CD14-positive monocyte (primary cell): ENCODE data around the gene CBY2. TPM values are rescaled to one million over a fixed set of nuclear protein-coding genes. Genes with fewer than 3 reads are reported as not detected.
A peak's percentile ranks its signal among the peaks of the same experiment; 100 is the strongest.
"Not testable (repeated sequence)": the region's sequence is repeated elsewhere in the genome, so short reads cannot be mapped to it uniquely, and the experiment has no call there.

Experiments used
- DNase-seq, 3 donors: peaks; one replicate each; pipeline ENCODE4 v3.0.0-alpha.2; 2011 to 2022
- H2AFZ ChIP-seq: 2 replicates; pipeline ENCODE4 v1.6.0; 2012; ENCODE audit warnings: mild to moderate bottlenecking, low read depth, low read length, inconsistent platforms; ENCODE audit not compliant: insufficient read depth, poor library complexity, severe bottlenecking
- H3K27ac ChIP-seq, 2 donors: 1 replicate in 1 of 2; 2 replicates in 1 of 2; pipeline ENCODE4 v1.5.1; 2012 to 2013; ENCODE audit warnings: low read length in 2 of 2, control low read depth in 1 of 2, inconsistent platforms in 1 of 2, low read depth in 1 of 2, mild to moderate bottlenecking in 1 of 2
- H3K27me3 ChIP-seq, 2 donors: one replicate each; pipeline versions ENCODE4 v1.6.0 to v1.6.1; 2011 to 2013; ENCODE audit warnings: low read length in 2 of 2; ENCODE audit not compliant: control insufficient read depth in 2 of 2, insufficient read depth in 2 of 2
- H3K36me3 ChIP-seq, 2 donors: replicated peaks in 1 of 2; 1 replicate in 1 of 2; 2 replicates in 1 of 2; pipeline versions ENCODE4 v1.5.1 to v1.6.1; 2012 to 2013; ENCODE audit warnings: low read length in 2 of 2, control low read depth in 1 of 2, inconsistent platforms in 1 of 2, mild to moderate bottlenecking in 1 of 2; ENCODE audit not compliant: insufficient read depth in 2 of 2, control insufficient read depth in 1 of 2
- H3K4me1 ChIP-seq, 2 donors: 1 replicate in 1 of 2; 2 replicates in 1 of 2; pipeline versions ENCODE4 v1.5.1 to v1.6.1; 2012 to 2013; ENCODE audit warnings: low read length in 2 of 2, control low read depth in 1 of 2, inconsistent platforms in 1 of 2, mild to moderate bottlenecking in 1 of 2, moderate library complexity in 1 of 2; ENCODE audit not compliant: insufficient read depth in 2 of 2, control insufficient read depth in 1 of 2
- H3K4me2 ChIP-seq: replicated peaks from 2 replicates; pipeline ENCODE3; 2012; ENCODE audit warnings: low read length, moderate library complexity, mild to moderate bottlenecking; ENCODE audit not compliant: poor library complexity, severe bottlenecking; ENCODE audit errors: extremely low read depth
- H3K4me3 ChIP-seq, 3 experiments: fragments of 200-600 bp in 1 of 3; sonication (generic) in 1 of 3; replicated peaks in 1 of 3; 1 replicate in 2 of 3; 2 replicates in 1 of 3; pipeline ENCODE4 v1.5.1; 2011 to 2013; ENCODE audit warnings: low read length in 3 of 3, mild to moderate bottlenecking in 3 of 3, control low read depth in 2 of 3, low read depth in 2 of 3, inconsistent platforms in 1 of 3, moderate library complexity in 1 of 3
- H3K79me2 ChIP-seq: 2 replicates; pipeline ENCODE4 v1.6.0; 2012; ENCODE audit warnings: mild to moderate bottlenecking, control low read depth, inconsistent platforms, low read length, moderate library complexity; ENCODE audit not compliant: insufficient read depth
- H3K9ac ChIP-seq: 2 replicates; pipeline ENCODE4 v1.6.0; 2017; ENCODE audit warnings: low read length, mild to moderate bottlenecking; ENCODE audit not compliant: insufficient read depth, poor library complexity, severe bottlenecking
- H3K9me3 ChIP-seq, 2 donors: replicated peaks in 1 of 2; 1 replicate in 1 of 2; 2 replicates in 1 of 2; pipeline versions ENCODE4 v1.5.1 to v1.6.1; 2012 to 2013; ENCODE audit warnings: low read length in 2 of 2, control low read depth in 1 of 2; ENCODE audit not compliant: control insufficient read depth in 1 of 2, insufficient read depth in 1 of 2
- H4K20me1 ChIP-seq: 2 replicates; pipeline ENCODE4 v1.6.0; 2012; ENCODE audit warnings: mild to moderate bottlenecking, low read length, control low read depth, moderate library complexity; ENCODE audit not compliant: insufficient read depth
- H3K27ac Mint-ChIP-seq, 7 donors: one replicate each; pipeline ENCODE4 v1.8.0; 2020; ENCODE audit warnings: mild to moderate bottlenecking in 7 of 7, mixed read lengths in 7 of 7, moderate library complexity in 6 of 7, inconsistent platforms in 2 of 7
- H3K27me3 Mint-ChIP-seq, 3 donors: one replicate each; pipeline ENCODE4 v1.8.0; 2021 to 2022; ENCODE audit warnings: low read depth in 3 of 3, mild to moderate bottlenecking in 3 of 3, mixed read lengths in 3 of 3, moderate library complexity in 3 of 3, inconsistent platforms in 1 of 3
- H3K36me3 Mint-ChIP-seq, 2 donors: one replicate each; pipeline ENCODE4 v1.8.0; 2020; ENCODE audit warnings: mixed read lengths in 2 of 2, inconsistent platforms in 1 of 2, mild to moderate bottlenecking in 1 of 2
- H3K4me1 Mint-ChIP-seq: one replicate; pipeline ENCODE4 v1.8.0; 2020; ENCODE audit warnings: mild to moderate bottlenecking, mixed read lengths
- H3K4me3 Mint-ChIP-seq, 2 donors: one replicate each; pipeline ENCODE4 v1.8.0; 2020; ENCODE audit warnings: mild to moderate bottlenecking in 2 of 2, mixed read lengths in 2 of 2, moderate library complexity in 1 of 2
- H3K9me3 Mint-ChIP-seq, 7 donors: one replicate each; pipeline ENCODE4 v1.8.0; 2020 to 2022; ENCODE audit warnings: mixed read lengths in 7 of 7, mild to moderate bottlenecking in 6 of 7, moderate library complexity in 6 of 7, inconsistent platforms in 2 of 7
- WGBS: methylation state at CpG from one replicate; pipeline ENCODE4 v1.1.5; 2013; ENCODE audit warnings: missing lambda C conversion rate; ENCODE audit not compliant: insufficient coverage; 5-methylcytosine and 5-hydroxymethylcytosine counted together
- intact Hi-C, 2 donors: fragments of 100-400 bp; cut with micrococcal nuclease; formaldehyde crosslinking; loops; one replicate each; pipeline versions ENCODE4 v1.15.0 to v1.15.1; 2023
- polyA plus RNA-seq, 3 donors: library from polyadenylated mRNA; depleted of rRNA in 1 of 3; unstranded in 2 of 3; stranded (reverse) in 1 of 3; fragments of 300-500 nt in 2 of 3; fragments of >200 nt in 1 of 3; fragmentation: Illumina TruSeq in 2 of 3; gene quantifications; 1 replicate in 2 of 3; 2 replicates in 1 of 3; pipeline ENCODE4 v1.2.3, GENCODE V29; 2012 to 2021
- TF ChIP-seq, protein P1 (sequence below): fragments of 200-600 bp; IDR thresholded peaks from one replicate; pipeline ENCODE4 v1.8.0; 2022; ENCODE audit warnings: antibody characterized with exemption, mild to moderate bottlenecking

CBY2 gene
- polyA plus RNA-seq, 3 donors, result not detected

DNA sequence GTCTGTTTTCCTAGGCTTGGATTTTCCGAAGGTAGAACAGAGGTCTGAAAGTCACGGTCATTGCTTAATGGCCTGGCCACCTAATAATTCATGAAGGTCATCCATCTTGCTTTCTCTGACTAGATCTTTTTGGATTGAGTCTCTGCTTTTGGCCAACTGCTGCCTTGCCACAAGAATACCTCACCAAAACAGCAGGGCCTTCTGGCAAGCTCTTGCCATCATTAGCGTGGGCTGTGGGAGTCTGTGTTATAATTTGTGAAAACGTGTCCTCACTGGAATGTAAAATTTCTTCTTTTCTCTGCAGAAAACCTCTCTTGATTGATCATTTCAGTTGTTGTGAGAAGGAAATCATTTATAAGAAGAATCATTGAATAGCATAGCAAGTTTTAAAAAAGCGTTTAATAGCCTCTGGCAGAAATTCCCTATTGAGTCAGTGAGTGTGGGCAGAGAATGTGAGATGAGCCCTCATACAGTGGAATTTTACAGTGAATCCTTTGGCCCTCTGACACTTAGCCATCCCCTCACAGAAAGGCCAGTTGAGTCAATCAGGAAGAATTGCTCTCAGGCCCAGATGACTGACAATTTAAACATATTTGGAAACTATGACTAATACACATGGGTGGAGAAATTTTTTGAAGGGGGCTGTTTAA is 43.4 kb upstream of the CBY2 start:
- no peak overlapping the region for H3K4me3 Mint-ChIP-seq
- no peaks in the 10 kb centered on the region for H3K36me3 Mint-ChIP-seq
- Histone ChIP-seq H3K9me3 (no peaks in the 10 kb centered on the region), H3K4me3 (no peak overlapping the region), H3K4me2 (no peak overlapping the region), H4K20me1 (no peaks in the 10 kb centered on the region), H3K36me3 (no peaks in the 10 kb centered on the region), H3K79me2 (no peaks in the 10 kb centered on the region), H3K9ac (no peak overlapping the region), H3K27me3 (no peaks in the 10 kb centered on the region), H3K4me1 (no peaks in the 10 kb centered on the region), H2AFZ (no peak overlapping the region), H3K27ac (no peak overlapping the region)
- TF ChIP-seq, protein P1, sequence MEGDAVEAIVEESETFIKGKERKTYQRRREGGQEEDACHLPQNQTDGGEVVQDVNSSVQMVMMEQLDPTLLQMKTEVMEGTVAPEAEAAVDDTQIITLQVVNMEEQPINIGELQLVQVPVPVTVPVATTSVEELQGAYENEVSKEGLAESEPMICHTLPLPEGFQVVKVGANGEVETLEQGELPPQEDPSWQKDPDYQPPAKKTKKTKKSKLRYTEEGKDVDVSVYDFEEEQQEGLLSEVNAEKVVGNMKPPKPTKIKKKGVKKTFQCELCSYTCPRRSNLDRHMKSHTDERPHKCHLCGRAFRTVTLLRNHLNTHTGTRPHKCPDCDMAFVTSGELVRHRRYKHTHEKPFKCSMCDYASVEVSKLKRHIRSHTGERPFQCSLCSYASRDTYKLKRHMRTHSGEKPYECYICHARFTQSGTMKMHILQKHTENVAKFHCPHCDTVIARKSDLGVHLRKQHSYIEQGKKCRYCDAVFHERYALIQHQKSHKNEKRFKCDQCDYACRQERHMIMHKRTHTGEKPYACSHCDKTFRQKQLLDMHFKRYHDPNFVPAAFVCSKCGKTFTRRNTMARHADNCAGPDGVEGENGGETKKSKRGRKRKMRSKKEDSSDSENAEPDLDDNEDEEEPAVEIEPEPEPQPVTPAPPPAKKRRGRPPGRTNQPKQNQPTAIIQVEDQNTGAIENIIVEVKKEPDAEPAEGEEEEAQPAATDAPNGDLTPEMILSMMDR, result no peak
- H3K27ac Mint-ChIP-seq, result no peak overlapping the region
- H3K9me3 Mint-ChIP-seq, result peaks cover 0 to 6% (median 2%) of the 10 kb centered on the region in 7 donors
- H3K4me1 Mint-ChIP-seq, result peaks cover 5% of the 10 kb centered on the region
- DNase-seq, result no peak
- 100% methylated on average over 2 of the region's 5 CpGs for WGBS
- intact Hi-C loops, result no loop called here
- peaks cover 2 to 3% (median 2%) of the 10 kb centered on the region in 3 donors for H3K27me3 Mint-ChIP-seq

DNA sequence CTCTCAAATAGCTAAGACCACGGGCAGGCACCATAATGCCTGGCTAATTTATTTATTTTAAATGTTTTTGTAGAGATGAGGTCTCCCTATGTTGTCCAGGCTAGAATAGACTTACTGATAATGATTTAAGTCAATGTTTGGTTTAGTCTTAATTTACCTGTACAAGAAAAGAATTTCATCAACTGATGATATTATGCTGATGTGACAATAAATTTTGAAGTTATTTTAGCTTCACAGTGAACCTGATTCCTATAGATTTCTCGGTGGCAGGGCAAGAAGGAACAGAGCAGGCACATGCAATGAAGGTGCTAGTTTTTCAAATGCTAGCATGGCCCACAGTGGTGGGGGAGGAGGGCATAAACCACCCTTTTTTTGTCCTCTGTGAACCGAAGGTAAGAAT is 42.6 kb upstream of the CBY2 start:
- WGBS, result 71% methylated on average over 1 of the region's 3 CpGs
- Histone ChIP-seq H2AFZ (no peak overlapping the region), H3K4me3 (no peak overlapping the region), H3K9me3 (no peaks in the 10 kb centered on the region), H3K9ac (no peak overlapping the region), H3K27ac (no peak overlapping the region), H3K4me1 (no peaks in the 10 kb centered on the region), H3K36me3 (no peaks in the 10 kb centered on the region), H3K27me3 (no peaks in the 10 kb centered on the region), H4K20me1 (no peaks in the 10 kb centered on the region), H3K4me2 (no peak overlapping the region), H3K79me2 (no peaks in the 10 kb centered on the region)
- Mint-ChIP-seq H3K27ac (no peak overlapping the region), H3K9me3 (peaks cover 0 to 7% (median 2%) of the 10 kb centered on the region in 7 donors), H3K4me1 (peaks cover 5% of the 10 kb centered on the region), H3K27me3 (peaks cover 0 to 2% (median 2%) of the 10 kb centered on the region in 3 donors), H3K36me3 (no peaks in the 10 kb centered on the region), H3K4me3 (no peak overlapping the region)
- TF ChIP-seq, protein P1, result no peak
- intact Hi-C loops, result no loop called here
- DNase-seq, result no peak

DNA sequence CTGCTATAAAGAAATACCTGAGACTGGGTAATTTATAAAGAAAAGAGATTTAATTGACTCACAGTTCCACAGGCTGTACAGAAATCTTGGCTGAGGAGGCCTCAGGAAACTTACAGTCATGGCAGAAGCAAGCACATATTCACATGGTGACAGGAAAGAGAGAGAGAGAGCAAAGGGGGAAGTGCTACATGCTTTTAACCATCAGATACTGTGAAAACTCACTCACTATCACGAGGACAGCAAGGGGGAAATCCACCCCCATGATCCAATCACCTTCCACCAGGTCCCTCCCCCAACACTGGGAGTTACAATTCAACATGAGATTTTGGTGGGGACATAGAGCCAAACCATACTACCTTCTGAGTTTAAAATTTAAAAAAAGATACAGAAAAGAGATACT is 41.7 kb upstream of the CBY2 start:
- H3K27ac Mint-ChIP-seq, H3K9me3 ChIP-seq: not testable (repeated sequence)

More for the DNA sequence above, 41.7 kb upstream of the CBY2 start:
- intact Hi-C loops, H3K4me1 ChIP-seq, H3K4me3 Mint-ChIP-seq, H3K27ac ChIP-seq, H3K4me3 ChIP-seq, H3K4me2 ChIP-seq, H3K9ac ChIP-seq, H3K36me3 ChIP-seq, H3K9me3 Mint-ChIP-seq, H3K79me2 ChIP-seq, H3K36me3 Mint-ChIP-seq, H3K27me3 Mint-ChIP-seq, H2AFZ ChIP-seq, H4K20me1 ChIP-seq, H3K4me1 Mint-ChIP-seq, H3K27me3 ChIP-seq: not testable (repeated sequence)
- peak in 1 of 3 donors; percentile 52 for DNase-seq
- WGBS, result no CpG with 5 or more reads among the region's 1 CpG
